GM19324 (cell line): Measurements from ENCODE around the gene A3GALT2.
"Not testable (repeated sequence)": the region's sequence is repeated elsewhere in the genome, so short reads cannot be mapped to it uniquely, and the experiment has no call there.

Experiments used
- ATAC-seq: cut with Tn5 transposase; IDR thresholded peaks from one replicate; pipeline ENCODE4 v1.9.1; 2021; ENCODE audit warnings: mild to moderate bottlenecking, moderate library complexity; ENCODE audit not compliant: unreplicated experiment, low FRiP score

A3GALT2 gene

DNA sequence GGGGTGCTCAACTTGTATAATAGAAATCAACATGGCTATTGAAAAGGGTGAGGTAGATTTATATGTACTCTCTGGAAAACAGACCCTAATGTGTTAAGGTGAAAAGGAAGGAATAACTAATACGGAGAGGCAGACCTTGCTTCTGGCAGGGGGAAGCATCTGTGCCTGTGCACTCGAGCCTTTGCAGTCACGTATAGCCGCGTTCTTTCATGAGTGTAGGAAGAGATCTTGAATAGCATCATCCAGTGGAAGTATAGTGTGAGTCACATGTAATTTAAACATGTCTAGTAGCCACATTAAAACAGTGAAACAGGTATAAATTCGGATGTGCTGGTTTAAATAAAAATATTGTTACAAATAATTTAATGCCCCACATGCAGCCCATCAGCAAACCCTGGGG, 3.0 kb downstream of the A3GALT2 start:
- no peak for ATAC-seq

DNA sequence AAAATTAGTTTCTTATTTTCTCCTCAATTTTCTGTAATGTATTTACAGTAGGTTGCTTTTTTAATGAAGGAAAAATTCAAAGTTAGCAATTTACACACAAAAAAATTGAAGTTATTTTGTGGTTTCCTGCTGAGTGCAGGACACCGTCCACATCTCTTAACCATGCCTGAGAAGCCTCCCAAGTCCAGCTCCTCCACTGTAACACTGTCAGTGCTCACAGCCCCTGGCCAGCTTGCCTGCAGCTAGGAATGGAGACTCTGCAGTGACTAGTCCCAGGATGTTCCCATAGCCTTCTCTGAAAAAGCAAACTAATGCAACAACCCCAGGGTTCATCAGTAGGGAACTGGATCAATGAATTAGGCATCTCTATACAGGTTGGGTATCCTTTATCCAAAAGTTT, 3.5 kb downstream of the A3GALT2 start:
- ATAC-seq, result no peak

DNA sequence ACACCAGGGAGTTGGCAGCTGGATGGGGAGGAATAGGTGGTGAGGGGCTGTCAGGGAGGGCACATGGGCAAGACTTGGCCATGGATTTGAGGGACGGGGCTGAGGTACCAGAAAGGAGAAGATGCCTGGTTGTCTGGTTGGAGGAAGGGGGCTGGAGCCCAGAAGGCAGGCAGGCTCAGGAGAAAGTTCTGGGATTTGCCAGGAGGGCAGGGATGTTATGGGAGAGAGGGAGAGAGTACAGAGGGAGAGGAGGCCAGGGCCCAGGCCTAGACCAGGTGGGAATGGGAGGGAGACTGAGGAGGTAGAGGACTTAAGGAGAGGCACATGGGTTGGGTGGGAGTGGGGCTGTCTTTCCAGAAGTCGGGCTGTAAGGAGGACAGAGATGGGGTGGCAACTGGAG, 4.3 kb downstream of the A3GALT2 start:
- ATAC-seq, result no peak

DNA sequence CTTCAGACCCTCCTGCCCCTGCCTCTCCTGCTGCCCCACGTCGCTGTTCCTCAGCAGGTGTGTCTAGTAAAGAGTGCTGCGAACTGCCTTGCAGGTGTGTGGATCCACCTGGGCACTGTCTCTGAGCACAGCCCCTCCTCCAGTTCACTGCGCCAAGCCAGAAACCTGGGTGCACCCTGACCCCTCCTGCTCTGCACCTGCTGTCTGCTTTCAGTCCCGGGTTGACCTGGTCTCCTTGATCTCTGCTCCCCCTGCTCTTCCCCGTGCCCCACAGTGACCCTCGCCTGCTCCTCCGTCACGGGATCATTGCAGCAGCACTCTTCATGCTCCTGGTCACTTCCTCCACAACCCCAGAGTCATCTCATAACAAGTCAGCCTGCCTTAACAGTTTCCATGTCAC, 6.5 kb downstream of the A3GALT2 start:
- no peak for ATAC-seq

DNA sequence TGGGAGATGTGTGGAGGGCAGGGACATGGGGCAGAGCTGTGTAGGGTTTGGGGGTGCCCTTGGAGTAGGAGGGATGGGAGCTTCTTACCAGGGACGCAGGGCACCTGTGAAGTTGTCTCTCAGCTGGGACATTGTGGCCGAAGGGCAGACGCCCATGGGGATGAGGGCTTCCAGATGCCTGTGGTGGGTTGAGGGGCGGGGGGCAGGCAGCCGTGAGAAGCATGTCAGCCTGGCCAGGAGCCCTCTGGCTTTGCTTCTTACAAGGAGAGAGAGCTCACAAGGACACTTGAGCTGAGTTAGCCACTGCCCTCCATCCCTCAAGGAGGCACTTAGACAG, 8.5 kb downstream of the A3GALT2 start:
- ATAC-seq, result no peak

DNA sequence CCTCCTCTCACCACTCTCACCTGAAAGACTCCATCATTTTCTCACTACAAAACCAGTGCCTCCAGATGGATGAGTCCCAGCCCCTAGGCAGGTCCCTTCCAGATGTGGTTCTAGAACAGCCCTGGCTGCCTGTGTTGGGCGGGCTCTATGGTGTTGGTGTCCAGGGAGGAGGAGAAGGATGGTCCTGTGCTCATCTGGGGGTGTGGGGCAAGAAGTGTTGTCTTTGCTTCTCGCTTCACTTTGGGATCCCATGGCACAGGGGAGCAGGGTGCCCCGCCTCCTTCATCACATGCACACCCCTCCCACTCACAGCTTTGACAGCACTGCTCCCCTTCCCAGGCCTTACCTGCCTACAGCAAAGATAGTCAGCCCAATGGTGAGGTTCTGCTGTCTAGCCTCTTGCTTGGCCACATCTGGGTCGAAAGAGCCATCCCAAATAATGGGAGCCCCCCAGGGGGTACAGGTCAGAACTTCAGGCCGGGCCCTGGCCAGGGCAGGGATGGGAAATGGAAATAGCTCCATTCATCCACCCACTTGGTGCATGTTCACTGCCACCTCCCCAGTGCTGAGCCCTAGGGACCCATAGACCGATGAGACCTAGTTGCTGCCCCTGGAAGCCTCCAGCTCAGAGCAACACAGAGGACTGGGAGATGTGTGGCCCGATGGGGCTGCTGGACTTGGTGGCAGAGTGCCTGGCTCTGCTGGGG, 9.0 kb downstream of the A3GALT2 start:
- ATAC-seq, result no peak

DNA sequence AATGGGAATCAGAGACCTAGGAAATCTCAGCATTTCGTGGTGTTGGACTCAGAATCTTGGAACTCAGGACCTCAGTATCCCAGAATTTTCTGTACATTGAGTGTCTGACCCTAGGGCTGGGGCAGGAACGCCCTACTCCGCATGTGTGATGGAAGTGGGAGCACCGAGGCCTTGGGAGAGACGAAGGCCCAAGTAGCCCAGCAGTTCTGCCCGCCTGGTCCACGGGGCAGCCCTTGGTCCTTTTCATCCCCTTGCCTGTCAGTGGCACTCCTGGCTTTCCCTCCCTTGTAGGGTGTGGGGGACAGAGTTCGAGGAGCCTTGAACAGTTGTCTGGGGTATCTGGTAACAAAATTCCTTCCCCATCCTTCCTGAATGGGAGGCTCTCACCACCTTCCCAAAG, 10.2 kb downstream of the A3GALT2 start:
- ATAC-seq, result no peak

DNA sequence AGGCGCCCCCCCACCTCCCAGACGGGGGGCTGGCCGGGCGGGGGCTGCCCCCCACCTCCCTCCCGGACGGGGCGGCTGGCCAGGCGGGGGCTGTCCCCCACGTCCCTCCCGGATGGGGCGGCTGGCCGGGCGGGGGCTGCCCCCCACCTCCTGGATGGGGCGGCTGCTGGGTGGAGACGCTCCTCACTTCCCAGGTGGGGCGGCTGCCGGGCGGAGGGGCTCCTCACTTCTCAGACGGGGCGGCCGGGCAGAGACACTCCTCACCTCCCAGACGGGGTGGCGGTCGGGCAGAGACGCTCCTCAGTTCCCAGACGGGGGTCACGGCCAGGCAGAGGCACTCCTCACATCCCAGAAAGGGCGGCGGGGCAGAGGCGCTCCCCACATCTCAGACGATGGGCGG, 11.5 kb downstream of the A3GALT2 start:
- not testable (repeated sequence) for ATAC-seq

DNA sequence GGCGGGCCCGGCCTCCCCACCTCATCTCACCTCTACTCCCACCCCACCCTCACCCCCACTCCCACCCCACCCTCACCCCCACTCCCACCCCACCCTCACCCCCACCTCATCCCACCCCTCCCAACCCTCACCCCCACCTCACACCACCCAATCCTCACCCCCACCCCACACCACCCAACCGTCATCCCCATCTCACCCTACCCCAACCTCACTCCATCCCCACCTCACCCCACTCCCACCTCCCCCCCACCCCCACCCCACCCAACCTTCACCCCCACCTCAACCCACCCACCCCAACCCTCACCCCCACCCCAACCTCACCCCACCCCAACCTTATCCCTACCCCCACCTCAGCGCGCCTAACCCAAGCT, 13.4 kb downstream of the A3GALT2 start:
- no peak for ATAC-seq

DNA sequence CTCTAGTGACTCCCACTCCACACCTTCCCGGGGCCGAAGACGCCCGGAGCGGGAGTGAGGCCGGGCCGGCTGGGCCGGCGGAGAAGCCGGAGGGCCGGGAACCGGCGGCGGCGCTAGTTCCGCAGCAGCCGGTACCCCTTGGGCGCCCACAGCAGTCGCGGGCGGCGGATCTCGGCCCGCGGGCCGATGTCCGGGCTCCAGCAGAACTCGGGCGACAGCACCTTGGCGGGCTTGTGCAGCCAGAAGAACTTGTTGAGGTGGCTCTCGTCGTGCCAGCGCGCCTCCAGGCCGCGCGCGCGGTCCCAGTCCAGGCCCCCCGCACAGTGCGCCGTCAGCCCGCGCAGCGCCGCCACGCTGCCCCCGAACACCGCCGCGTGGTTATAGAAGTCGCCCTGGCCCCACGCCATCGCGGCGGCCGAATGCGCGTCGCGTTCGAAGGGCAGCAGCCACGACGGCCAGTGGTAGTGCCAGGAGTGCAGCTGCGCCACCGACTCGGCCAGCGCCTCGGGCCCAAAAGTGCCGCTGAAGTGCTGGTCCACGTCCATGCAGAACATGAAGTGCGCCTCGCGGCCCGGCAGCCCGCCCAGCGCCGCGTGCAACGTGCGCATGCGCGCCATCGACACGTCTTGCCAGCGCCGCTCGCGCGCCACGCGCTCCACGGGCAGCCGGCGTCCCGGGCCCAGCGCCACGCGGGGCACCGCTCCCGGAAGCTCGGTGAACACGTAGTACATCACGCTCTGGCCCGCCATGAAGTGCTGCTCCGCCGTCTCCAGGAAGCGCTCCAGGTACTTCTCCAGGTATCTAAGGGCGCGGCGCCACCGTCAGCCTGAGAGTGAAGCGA, 14.0 kb downstream of the A3GALT2 start:
- no peak for ATAC-seq

DNA sequence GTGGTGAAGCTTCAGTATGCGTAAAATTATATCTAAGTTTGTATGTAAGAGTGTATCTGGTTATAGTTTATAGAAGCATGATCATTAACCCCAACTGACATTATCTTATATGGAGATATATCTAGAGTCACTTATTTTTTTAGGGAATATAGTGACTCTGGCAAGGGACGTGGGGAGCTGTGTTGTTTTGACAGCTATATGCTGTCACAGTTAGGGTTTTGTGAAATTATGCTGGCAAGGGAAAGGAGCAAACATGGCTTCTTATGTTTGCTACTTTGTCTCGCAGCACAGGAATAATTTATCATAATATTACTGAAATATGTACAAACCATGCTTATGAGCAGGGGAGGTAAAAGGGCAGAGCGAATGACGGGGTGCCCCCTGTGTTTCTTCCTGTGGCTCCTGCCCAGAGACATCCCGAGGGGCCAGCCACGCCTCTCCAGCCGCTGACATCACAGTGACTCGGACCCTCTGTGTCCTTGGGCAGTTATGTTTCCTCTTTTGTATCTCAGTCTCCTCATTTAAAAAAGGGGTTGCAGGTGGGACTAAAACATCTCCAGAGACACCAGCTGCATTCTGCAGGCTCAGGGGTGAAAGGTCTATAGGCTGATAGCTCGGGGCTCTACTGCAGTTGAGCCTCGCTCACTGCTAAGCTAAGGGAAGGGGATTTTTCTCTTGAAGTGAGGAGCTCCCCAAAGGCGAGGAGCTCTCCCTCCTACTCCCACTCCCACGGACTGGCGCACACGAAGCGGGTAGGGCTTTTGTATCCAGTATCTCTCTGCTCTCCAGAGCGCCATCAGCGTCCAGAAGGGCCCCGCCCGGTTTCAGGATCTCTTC, 14.9 kb downstream of the A3GALT2 start:
- no peak for ATAC-seq

DNA sequence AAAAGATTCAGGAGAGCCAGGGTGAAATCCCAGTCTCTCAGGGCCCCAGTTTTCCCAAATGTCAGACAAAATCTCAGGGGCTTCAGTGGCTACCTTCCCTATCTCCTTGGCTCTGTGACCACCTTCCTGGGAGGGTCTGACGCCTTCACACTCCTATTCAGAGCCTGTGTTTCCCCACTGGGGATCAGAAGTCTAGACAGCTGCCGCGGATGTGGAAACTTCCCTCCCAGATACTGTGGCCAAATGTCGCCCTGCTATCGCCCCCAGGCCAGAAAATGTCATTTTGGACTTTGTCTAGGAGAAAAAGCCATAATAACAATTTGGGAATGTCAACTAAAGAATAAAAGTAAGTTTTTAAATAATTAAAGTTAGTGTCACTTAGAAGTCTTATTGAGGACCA, 15.9 kb downstream of the A3GALT2 start:
- no peak for ATAC-seq

DNA sequence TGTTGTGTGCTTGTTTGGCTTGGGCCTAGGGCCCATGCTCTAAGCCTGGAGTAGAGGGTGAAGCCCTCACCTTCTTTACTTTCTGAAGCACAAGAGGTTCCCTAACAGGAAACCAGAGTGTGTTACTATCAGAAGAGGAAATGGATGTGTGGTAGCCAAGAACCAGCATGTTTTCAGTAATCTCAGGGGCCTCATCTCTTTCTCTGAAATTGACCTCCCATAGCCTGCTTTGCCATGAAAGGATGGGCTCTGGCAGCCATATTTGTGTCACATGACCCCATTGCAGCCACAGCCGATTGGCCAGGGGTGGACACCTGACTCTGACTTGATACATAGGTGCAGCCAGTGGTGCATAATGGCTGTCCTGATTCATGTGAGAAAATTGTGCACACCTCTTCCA, 18.6 kb downstream of the A3GALT2 start:
- ATAC-seq, result no peak

DNA sequence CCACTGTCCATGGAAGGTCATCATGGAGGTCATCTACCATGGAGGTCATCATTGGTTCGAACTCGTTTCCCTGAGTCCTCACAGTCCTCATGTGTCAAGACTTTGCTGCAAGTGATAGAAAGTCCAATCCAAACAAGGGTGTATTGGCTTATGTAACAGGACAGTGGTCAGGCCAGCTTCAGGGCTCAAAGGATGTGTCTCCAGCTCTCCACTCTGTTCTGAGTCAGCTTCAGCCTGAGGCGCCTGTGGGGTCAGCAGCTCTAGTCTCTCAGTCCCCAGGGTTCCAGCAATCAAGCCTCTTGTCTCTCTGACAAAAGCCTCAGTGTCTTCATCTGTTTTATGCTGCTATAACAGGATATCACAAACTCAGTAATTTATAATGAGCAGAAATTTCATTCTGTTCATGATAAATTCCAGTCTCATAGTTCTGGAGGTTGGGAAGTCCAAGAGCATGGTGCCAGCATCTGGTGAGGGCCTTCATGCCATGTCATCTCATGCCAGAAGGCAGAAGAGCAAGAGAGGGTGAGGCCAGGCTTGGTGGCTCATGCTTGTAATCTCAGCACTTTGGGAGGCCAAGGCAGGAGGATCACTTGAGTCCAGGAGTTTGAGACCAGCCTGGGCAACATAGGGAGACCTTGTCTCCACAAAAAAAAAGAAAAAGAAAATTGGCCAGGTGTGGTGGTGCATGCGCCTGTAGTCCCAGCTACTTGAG, 19.5 kb downstream of the A3GALT2 start:
- no peak for ATAC-seq

DNA sequence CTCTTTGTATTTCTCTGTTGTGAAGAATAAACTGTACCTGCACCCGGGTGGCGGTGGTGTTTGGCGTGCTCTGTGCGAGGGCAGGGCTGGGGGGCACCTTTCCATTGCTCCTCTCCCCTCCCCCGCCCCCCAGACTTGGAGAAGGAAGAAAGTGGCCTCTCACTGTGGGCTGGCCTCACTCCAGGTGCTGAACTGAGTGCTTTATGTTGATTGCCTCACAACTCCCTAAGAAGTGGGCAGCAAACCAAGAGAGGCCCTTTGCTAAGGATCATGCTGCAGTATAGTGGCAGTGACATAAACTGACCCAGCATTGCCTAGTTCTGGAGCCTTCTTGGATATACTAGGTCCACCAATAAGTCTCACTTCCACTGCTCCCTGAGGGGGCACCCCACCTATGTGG, 20.2 kb downstream of the A3GALT2 start:
- ATAC-seq, result no peak

DNA sequence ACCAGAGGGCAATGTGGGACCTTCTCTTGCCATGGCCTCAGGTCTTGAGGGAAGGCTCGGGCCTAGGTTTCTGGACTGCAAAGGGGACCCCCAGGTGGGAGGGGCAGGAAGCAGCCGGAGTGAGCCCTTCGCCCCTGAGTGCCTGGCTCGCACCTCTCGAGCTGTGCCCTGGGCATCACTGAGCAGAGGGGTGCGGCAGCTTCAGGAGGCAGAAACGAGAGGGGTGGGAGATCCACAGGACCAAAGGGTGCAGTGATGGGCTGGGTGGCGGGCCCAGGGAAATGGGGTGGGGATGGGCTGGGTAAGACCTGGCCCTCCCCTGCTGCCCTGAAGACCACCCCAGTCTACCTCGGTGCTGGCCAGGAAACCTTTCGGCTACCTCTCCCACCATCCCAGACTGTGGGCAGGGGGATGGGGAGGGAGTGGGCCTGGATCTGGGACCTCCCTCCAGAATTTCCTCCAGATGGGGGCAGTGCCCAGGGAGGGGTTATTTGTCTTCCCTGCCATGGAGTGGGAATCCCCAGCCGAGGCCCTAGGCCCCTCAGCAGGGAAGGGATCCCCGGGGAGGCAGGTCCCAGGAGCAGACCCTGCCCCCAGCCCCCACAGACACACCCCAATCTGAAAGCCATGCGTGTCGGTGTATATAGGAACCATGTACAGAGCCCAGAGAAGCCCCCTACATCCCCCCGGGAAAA, 21.3 kb downstream of the A3GALT2 start:
- no peak for ATAC-seq

DNA sequence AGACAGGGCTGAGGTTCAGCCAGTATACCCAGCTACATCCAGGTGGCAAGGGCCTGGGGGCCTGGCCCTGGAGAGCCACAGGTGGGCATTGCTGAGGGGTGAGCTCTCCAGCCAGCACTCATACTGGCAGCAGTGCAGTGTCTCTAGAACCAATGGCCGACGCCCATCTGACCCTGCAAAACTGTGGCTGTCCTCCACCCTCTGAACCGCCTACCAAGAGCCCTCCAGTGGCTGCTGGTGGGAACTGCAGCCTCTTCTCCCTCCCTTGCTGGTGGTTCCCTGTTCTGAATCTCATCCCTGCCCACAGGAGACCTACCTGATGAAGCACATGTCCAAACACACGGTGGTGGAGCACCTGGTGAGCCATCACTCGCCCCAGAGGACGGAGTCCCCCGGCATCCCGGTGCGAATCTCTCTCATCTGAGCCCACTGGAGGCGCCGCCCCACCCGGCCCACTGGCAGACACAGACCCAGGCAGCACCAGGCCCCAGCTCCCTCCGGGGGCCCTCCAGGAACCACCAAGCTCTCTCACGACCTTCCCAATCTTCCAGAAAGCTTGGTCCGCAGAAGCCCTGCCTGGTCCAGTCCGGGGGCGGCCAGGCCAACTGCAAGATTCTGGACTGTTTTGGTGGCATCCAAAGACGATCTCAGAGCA, 22.1 kb downstream of the A3GALT2 start:
- ATAC-seq, result no peak

DNA sequence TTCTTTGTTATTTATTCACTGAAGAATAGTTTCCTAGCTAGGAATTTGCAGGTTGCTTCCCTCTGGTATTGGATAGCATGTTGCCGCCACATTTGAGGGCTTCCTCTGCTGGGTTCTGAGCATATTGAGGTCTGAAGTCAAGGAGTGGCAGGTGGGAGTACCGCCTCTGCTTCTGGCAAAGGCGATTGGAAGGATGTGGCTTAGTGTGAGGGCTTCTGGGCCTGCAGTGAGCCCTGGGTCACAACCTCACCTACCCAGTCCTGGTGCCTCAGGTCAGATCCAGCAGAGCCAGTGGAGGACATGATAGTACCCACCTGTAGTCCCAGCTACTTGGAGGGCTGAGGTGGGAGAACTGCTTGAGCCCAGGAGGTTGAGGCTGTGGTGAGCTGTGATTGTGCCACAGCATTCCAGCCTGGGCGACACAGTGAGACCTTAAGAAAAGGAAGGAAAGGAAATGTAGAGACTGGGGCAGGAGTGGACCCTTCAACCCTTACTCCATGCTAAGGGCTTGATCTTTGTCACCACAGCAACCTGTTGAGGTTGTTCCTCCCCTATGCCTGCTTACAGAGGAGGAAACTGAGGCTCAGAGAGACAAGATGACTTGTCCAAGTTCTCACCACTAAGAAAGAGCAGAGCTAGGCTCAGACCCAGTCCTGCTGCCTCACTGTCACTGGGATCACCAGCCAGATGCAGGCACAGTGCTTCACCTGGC, 22.8 kb downstream of the A3GALT2 start:
- no peak for ATAC-seq

DNA sequence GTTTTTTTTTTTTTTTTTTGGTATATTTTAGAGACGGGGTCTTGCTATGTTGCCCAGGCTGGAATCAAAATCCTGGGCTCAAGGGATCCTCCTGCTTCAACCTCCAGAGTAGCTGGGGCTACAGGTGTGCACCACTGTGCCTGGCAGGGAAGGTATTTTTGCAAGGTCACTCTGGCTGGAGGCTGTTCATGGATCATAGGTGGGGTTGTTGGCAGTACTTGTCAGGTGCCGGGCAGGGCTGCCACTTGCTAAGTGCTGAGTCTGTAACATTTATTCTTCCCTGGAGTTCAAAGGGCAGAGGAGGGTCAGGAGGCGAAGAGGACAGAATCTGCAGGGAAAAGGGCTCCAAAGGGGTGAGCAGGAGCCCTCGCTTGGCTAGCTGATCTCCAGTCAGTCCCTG, 24.1 kb downstream of the A3GALT2 start:
- no peak for ATAC-seq
